Measurements from ENCODE around the gene RHCG.

RHCG gene

DNA sequence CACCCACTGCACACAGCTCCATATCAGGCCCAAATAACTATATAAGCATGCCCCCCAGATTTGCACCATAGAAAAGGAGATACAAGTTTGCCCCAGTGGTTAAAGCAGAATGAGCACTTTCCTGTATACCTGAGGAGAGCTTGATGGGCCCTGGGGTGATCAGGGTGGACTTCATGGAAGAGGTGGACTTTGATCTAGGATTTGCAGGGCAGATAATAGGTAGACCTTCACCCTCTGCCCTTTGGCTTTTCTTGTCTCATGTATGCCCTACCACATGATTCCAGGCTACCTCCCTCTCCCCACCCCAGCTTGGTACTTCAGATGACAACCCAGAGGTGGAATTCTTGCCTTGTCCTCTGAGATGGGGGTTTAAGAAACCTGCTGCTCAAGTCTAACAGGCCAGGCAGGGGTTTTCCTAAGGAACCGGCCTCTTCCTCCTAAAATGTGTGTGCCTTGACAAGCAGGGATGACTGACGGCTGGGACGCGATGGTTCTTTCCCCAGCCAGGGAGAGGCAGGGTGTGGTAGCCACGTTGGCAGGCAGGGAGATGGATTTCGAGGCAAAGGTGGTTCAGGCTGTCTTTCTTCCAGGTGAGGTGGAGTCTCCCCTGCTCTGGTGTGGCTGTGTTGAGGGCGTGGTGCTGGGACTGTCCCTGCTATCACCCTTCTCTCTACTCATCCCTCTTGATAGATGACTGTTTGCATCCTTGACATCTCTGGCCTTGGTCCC, 6.6 kb upstream of the RHCG start:
- DNase-seq: no peak

DNA sequence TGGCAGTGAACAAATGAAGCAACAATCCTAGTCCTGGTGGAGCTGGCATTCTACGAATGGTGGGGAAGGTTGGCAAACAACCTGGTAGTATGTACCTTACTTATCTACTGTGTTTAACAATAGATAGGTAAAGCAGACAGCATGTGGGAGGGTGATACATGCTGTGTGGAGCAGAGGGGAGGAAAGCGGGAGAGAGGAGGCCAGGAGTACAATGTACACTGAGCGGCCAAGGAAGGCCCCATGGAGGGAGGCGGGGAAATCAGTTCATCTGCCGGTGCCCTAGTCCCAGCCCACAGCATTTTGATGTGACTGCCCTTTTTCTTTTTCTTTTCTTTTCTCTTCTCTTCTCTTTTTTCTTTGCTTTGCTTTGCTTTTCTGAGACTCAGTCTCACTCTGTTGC, 5.3 kb upstream of the RHCG start:
- no peak for DNase-seq

DNA sequence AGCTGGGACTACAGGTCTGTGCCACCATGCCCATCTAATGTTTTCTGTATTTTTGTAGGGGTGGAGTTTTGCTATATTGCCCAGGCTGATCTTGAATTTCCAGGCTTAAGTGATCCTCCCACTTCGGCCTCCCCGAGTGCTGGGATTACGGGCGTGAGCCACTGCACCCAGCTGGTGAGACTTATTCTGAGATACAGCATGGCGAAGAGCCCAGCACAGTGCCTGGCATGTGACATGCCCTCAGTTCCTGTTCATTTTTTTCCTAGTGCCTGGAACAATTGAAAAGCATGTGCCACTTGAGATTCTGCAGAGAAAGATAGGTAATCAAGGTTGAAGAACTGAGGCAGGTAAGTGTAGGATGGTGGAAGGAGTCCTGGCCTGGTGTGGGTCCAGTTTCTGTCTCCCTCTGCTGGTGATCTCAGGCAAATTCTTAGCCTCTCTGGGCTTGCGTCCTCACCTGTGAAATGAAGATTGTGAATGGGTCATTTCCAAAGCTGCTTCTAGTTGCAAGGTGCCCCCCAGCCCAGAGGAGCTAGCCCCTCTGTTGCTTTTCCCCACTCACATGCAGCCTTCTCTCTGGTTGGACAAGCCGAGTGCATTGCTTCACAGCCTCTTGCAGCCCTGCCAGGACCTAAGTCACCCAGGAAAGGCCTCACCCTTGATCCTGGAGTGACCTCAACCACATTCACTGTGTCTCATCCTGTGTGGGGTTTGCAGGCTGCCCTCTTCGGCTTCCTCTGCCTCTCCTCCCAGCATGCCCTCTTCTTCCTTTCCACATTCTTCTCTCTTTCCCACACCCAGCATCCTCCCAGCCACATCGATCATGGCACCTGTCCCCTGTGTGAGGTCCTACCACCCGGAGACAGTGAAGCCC, 4.3 kb upstream of the RHCG start:
- no peak for DNase-seq

DNA sequence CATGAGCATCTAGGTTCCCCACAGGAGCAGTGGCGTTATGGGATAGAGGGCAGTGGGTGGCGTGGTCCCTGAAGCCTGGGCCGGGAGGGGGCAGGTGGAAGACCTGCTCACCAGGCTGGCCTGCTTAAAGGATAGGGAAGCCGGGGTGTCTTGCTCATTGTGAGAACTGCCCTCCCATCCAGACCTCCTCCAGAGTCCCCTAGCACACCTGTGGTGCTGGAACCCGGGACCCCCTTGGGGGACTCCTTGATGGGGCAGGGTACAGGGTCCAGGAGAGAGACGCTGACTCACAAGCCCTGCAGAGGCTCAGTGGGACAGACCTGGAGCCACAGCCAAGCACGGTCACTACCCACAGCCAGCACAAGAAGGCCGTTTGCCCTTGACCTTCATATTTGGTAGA, 2.8 kb upstream of the RHCG start:
- DNase-seq: no peak

DNA sequence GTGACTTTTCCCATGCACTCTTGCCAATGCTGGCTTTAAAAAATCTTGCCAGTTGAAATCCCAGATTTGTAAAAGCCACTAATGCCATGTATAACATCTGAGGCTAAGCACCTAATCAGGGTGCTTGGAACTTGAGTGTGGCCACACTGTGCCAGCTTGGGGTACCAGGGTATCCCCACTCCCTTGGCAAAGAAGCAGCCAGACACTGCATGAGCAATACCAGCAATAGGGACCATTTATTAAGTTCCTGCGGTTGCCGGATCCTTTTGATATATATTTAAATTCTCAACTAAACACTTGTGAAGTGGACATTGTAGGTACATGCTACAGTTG, 2.2 kb upstream of the RHCG start:
- DNase-seq: no peak

DNA sequence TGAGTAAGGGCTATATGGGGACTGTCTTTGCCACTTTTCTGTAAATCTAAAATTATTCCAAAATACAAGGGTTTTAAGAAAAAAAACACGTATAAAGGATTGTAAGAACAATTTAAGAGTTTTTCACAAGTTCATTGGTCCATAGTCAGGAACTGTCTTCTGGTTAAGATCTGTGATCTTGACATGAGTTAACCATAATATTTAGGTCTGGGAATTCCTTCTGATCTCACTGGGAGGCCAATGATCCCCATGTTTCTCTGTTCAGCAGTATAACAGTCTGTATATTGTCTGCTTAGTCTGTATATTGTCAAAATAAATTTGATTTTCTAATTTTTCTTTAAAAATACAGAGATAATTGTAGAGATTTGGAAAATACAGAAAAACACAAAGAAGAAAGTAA, 848 bp upstream of the RHCG start:
- no peak for DNase-seq

DNA sequence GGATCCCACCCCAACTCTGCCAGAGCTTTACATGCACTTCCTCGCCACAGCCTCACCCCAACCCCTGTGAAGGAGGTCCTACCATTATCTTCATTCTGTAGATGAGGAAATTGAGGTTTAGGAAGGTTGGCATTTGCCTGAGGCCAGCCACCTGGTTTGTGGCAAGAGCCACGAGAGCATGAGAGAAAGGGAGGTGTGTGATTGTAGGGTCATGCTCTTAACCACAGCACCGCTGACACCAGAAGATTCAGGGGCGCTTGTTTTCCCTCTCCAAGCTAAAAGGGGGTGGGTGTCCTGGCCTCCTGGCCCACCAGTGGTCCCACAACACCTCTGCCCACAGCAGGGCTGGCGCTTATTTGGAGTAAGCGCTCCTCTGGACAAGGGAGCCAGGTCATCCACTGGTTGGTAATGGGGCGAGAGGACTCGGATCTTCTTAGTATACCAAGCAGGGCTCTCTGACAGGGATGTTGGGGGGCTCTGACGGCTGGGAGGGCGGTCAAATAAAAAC, 691 bp downstream of the RHCG start:
- DNase-seq: no peak

DNA sequence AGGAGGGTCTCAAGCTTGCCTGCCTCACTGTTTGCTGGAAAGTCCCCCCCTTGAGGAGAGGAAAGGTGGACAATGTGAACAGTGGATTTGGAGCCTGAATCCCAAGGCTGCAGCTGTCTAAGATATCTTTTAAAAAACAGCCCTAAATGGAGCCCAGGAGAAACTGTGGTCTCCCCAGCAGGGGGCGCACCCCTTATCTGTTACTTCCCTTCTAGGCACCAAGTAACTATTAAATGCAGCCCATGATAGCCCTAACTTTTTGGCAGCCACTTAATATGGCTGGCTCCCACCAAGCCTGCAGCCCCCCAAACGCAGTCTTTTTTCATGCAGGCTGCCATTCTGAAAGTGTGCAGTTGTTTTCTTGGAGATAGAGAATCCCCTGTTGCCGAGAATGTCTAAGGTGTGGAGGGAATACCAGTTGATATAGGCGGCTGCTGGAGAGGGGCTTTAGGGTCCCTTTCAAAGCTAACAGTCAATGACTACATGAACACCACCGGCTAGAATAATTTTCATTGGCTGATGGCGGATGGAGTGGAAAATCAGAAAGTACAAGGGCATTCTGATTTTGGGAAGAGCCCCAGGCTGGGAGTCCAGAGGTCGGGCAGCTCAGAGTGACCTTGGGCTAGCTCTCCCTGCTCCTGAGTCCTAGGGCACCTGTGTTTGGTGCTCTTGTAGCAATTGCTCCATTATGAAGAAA, 1.3 kb downstream of the RHCG start:
- DNase-seq: peak; percentile 35 to 67

DNA sequence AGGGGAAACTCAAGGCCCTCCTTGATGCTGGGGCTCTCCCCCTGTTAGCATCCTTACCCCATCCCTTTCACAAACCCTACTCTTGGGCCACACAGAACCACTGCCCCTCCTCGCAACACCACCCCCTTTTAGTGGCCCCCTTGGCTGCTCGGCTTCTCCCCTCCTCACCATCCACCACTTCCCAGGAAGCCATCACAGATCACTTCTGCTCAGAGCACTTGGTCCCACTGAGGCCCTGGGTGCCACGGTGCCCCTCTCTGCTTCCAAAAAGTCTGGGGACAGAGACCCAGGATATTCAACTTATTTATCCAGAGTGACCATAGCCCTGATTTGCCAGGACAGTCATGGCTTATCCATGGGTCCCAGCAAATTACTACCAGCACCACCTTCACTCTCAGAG, 2.4 kb downstream of the RHCG start:
- DNase-seq: no peak

DNA sequence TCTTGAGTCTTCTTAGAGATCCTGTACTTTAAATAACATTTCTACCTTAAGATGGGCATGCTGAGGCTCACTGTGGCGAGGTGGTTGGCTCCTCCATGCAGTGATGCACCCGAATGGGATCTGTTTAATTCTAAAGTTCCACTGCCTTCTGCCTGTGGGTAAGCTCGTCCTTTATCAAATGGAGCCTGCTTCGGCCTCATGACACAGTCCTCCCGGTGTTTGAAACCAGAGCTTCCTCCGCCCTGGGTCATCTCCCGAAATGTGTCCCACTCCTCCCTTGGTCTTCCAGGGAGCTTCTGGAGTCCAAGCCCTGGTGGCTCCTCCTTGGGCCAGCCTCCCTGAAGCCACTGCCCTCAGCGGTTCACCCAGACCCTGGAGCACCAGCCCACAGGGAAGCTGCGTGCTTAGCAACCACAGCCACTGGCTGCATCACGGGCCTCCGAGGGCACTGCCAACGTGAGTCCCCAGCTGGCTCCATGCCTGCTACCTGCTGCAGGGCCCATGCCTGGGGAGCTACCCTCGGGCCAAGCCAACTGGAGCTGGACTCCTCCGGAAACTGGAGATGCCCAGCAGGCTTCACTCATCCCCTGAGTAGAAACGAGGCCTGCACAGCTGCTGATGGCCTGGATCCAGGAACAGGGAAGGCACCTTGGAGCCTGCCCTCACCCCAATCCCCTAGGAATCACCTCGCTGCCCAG, 3.3 kb downstream of the RHCG start:
- no peak for DNase-seq

DNA sequence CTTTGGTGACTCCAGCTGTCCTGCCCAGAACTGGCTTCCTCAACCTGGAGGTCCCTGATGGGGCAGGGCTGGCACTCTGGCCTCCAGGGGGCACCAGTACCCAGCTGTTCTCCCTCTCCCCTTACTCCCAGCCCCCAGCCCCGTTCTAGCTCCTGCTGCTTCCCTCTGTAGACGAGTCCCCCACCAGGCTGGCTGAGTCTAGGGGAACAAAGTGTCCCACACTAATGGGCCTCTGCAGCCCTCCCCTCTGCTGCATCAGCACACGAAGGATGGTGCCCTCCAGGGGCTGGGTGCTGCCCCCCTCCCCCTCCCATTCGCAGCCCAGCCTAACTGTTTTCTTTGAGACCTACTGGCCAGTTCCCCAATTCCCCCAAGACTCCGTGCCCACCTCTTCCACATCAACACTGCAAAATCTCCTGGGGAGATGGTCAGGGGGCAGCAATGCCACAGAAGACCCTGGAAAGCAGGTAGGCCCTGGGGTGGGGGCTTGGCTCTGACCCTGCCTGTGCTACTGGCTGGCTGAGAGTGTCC, 4.2 kb downstream of the RHCG start:
- DNase-seq: peak in 1 of 2 donors; percentile 10

DNA sequence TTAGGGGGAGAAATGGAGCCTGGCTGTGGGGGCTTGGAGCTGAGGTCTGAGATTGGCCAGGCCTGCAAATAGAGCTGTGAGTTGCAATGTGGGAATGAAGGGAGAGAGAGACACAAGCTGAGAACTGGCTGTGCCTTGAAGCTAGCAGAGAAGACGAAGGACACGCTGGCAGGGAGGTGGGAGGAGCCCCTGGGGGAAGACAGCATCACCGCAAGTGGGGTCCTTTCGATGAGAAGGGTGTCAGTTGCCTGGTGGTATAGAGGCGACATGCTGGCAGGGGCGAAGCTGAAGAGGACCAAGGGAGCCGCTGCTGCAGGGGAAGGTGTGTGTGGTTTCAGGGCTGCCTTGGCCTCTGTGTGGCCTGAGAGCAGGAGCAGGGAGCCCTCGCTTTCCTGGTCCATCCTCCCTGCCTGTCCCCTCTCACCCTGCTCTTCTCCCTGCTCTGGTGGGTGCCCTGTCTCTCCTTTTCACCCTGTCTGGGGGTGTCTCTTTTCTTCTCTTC, 5.5 kb downstream of the RHCG start:
- DNase-seq: no peak

DNA sequence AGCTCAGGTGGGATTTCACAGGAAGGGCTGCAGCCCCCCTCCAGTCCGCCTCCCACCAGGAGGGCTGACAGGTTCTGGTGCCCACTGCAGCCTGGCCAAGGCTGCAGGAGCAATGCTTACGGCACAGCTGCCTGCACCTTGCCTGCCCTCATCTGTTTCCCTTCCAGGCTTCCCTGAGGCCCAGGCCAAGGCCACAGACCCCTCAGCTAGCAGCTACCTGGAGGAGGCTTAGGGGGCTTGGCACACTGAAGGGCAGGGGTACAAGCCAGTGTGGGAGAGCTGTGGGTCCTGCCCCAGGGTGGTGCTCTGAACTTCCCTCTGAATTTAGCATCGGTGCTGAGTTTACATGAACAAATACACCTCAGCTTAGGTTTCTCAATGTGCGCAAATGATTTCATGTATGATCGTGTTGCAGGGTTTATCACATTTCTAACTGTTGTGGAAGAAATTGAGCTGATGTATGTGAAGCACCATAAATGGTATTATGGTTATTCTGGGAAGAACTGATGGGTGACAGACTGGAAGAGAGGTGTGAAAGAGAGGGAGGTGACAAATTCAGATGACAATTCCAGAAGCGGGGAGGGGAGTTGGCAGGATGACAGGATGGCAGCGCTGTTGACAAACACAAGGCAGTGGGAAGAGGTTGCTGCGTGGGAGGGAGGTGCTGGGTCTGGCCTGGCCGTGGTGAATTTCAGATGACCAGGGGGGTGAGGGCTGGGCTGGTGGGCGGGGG, 6.1 kb downstream of the RHCG start:
- DNase-seq: no peak

DNA sequence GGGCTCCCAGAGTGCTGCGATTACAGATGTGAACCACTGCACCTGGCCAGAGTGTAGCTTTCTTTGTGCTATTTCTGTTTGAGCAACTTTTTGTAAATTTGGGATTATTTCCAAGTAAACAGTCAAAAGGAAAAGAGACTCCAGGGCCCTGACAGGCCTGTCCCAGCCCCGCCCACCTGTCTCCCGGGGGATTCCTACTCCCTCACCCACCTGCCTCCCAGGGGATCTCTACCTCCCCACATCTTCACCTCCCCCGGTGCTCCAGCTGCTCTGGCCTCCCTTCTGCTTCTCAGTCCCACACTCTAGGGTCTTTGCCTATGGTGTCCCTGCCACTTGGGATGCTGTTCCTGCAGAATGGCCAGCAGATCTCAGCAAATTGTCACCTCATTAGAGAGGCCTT, 7.0 kb downstream of the RHCG start:
- DNase-seq: no peak

DNA sequence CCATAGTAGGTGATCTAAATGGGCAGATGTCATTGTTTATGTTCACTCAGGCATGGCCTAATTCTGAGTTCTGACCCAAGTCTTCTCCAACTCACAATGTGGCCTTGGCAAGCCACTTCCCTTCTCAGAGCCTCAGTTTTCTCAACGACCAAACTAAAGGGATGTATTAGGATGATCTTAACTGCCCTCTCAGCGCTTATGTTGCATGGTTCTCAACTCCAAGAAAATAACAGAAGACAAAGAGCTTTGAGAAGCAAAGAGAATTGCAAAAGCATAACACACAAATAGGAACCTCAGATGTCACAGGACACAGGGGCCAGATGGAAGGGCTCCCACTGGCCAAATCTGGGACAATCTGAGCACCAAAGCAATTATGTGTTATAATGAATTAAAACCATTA, 8.6 kb downstream of the RHCG start:
- peak in 1 of 2 donors; percentile 9 for DNase-seq

DNA sequence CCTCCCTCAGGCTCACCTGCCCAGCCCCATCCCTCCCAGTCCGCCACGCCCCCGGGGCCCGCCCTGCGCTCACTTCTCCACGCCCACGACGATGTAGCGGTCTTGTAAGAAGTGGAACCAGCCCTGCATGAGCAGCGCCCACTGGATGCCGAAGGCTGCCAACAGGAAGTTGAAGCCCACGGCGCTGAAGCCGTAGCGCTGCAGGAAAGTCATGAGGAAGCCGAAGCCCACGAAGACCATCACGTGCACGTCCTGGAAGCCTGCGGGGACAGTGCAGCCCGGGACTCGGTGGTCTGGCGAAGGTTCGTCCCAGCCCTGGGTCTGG, 9.7 kb downstream of the RHCG start:
- peak; percentile 70 to 85 for DNase-seq

DNA sequence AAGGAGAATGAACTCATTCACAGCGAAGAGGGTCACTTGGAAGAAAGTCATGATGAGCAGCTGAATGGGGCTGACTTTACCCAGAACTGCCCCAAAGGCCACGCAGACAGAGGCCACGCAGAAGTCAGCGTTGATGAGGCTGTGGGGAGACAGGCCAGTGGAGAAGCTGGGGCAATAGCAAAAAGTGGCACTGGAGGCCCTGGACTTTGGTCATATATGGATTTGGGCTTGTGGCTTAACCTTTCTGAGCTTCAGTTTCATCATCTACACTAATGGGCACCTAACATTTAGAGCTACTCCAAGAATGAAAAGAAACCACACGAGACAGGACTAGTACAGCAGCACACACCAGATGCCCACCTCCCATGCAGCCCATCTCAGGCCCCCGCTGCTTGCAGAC, 13.3 kb downstream of the RHCG start:
- DNase-seq: no peak

DNA sequence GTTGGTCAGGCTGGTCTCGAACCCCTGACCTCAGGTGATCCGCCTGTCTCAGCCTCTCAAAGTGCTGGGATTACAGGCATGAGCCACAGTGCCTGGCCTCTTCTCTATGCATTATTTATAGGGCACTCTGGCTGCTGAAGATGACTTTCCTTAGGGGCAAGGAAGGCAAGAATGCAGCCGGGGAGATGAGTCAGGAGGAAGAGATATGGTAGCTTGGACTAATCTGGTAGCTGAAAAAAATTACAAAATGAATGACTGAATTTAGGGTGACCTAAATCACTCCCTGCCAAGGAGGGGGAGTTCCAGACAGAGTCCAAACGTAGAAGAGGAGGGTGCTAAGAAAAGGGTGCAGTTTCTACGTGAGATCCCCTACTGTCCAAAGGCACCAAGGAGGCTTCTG, 14.2 kb downstream of the RHCG start:
- no peak for DNase-seq

DNA sequence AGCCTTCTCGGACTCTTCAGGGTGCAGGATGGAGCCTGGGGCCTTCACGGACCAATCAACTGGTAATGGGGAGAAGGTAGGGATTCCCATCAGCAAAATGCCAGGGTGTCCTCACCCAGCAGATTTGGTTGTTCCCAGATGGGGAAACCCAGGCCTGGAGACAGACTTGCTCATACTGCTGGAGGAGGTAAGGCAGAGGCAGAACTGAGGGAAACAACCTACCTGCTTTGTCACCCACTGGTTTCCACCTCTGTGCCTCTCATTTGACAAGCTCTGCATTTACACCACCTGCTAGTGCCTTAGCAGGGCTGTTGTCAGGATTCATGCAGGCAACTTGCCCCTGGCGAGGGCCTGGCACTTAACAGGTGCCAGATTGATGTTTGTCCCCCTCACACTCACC, 15.9 kb downstream of the RHCG start:
- no peak for DNase-seq

DNA sequence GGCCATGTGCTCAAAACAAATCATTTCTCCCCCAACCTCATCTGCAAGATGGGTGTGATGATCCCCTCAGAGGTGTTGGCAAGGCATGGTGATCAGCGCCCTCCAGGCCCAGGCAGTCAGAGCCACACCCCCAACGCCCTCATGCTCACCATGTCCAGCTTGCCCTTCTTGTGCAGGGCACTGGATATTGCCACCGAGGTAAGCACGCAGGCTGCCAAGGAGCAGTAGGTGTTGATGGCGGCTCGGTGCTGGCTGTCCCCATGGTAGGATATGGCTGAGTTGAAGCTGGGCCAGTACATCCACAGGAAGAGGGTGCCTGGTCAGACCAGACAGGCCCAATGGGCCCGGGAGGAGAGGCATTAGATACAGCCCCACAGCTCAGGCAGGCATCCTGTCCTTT, 17.2 kb downstream of the RHCG start:
- DNase-seq: no peak

DNA sequence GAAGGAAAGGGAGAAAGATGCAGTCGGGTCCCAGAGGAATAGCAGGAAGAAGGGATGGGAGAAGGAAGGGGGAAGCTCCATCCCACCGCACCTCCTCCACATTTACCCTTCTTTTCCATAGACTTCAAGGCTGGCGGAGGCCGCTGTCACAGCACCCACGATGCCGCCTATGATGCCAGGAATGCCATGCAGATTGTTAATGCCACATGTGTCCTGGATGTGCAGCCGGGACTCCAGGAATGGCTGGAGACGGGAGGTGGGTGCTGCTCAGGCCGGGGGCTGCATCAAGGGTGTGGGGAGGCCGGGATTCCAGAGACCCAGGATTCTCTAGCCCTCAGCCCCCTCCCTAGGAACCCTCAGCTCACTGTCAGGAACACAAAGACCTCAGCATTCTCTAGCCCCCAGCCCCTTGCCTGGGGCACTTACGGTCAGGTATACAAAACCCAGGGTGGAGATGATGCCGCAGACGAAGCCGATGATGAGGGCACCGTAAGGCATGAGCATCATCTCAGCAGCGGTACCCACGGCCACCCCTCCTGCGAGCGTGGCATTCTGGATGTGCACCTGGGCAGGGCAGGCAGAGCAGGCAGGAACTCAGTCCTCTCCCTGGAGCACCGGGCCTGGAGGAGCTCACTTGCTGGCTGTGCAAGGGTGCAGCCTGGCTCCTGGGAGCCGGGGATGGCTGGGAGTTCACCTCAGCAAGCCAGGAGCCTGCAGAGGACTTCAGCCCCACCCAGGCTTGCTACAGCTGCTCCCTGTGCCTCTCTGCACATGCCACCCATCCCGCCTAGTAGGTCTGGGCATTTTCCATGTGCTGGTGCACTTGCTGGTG, 18.8 kb downstream of the RHCG start:
- DNase-seq: no peak

Data from inflammatory macrophage treated with lipopolysaccharide for 1 hour (primary cell).